Spleen (tissue), 11 donors: ENCODE measurements around the gene WNT7A. TPM values are rescaled to one million over a fixed set of nuclear protein-coding genes. Genes with fewer than 3 reads are reported as not detected.

ENCODE experiments used
- DNase-seq: peaks from one replicate; pipeline ENCODE4 v3.0.0-alpha.2; 2020
- H3K27ac ChIP-seq, 8 donors: fragments of 200-600 bp; sonication (generic) in 7 of 8; 1 replicate in 4 of 8; 2 replicates in 4 of 8; pipeline versions ENCODE4 v1.5.0 to v1.8.0; 2016 to 2021; ENCODE audit warnings: inconsistent platforms in 4 of 8, mild to moderate bottlenecking in 4 of 8, moderate library complexity in 1 of 8
- H3K27me3 ChIP-seq, 7 donors: fragments of 200-600 bp; sonication (generic) in 6 of 7; replicated peaks in 1 of 7; 1 replicate in 4 of 7; 2 replicates in 3 of 7; pipeline versions ENCODE4 v1.5.0 to v1.8.0; 2016 to 2021; ENCODE audit warnings: inconsistent platforms in 3 of 7, mild to moderate bottlenecking in 1 of 7
- H3K36me3 ChIP-seq, 6 donors: fragments of 200-600 bp; sonication (generic) in 5 of 6; 1 replicate in 4 of 6; 2 replicates in 2 of 6; pipeline versions ENCODE4 v1.5.0 to v1.8.0; 2016 to 2021; ENCODE audit warnings: inconsistent platforms in 2 of 6
- H3K4me1 ChIP-seq, 6 donors: fragments of 200-600 bp; sonication (generic) in 5 of 6; 1 replicate in 3 of 6; 2 replicates in 3 of 6; pipeline versions ENCODE4 v1.5.0 to v1.8.0; 2016 to 2021; ENCODE audit warnings: inconsistent platforms in 3 of 6
- H3K4me3 ChIP-seq, 8 donors: fragments of 200-600 bp; sonication (generic) in 7 of 8; 1 replicate in 4 of 8; 2 replicates in 4 of 8; pipeline versions ENCODE4 v1.5.0 to v1.8.0; 2016 to 2021; ENCODE audit warnings: inconsistent platforms in 4 of 8, mild to moderate bottlenecking in 4 of 8, moderate library complexity in 2 of 8
- H3K9me3 ChIP-seq, 8 donors: fragments of 200-600 bp; sonication (generic) in 7 of 8; 1 replicate in 4 of 8; 2 replicates in 4 of 8; pipeline versions ENCODE4 v1.5.0 to v1.8.0; 2016 to 2021; ENCODE audit warnings: inconsistent platforms in 4 of 8
- CTCF ChIP-seq, 11 experiments: fragments of 200-600 bp in 7 of 11; fragments of 450-650 bp in 4 of 11; sonication (generic) in 4 of 11; IDR thresholded peaks in 8 of 11; conservative IDR thresholded peaks in 3 of 11; 1 replicate in 7 of 11; 2 replicates in 4 of 11; pipeline versions ENCODE4 v1.4.0 to v1.8.0; 2016 to 2021; ENCODE audit warnings: antibody characterized with exemption in 11 of 11, inconsistent platforms in 4 of 11, mild to moderate bottlenecking in 1 of 11
- POLR2A ChIP-seq, 3 donors: fragments of 450-650 bp; IDR thresholded peaks; one replicate each; pipeline ENCODE4 v1.5.1; 2017; ENCODE audit warnings: antibody characterized with exemption in 3 of 3, mild to moderate bottlenecking in 1 of 3
- POLR2AphosphoS5 ChIP-seq, 3 donors: sonication (generic); formaldehyde crosslinking; IDR thresholded peaks; one replicate each; pipeline ENCODE4 v1.5.1; 2017; ENCODE audit warnings: antibody characterized with exemption in 3 of 3
- WGBS, 5 donors: extraction: QIAGEN DNeasy Blood & Tissue Kit in 3 of 5; methylation state at CpG; one replicate each; pipeline versions ENCODE4 v1.1.5 to v1.1.7; 2013 to 2018; 5-methylcytosine and 5-hydroxymethylcytosine counted together
- intact Hi-C: fragments of 100-400 bp; cut with DNase I; formaldehyde crosslinking; loops from one replicate; pipeline ENCODE4 v1.15.0; 2023; ENCODE audit warnings: low total_unique reads
- polyA plus RNA-seq, 3 donors: library from polyadenylated mRNA; stranded (reverse); fragments of 200-250 nt; gene quantifications; one replicate each; pipeline ENCODE4 v1.2.1, GENCODE V29; 2013
- total RNA-seq, 7 donors: library from RNA; depleted of rRNA in 3 of 7; stranded (reverse); fragments of >200 nt in 3 of 7; fragmentation: NEBNext Ultra II Directional in 4 of 7; extraction: Animal tissue kit (Norgen Biotek cat#: 25700) in 4 of 7; gene quantifications; one replicate each; pipeline versions ENCODE4 v1.1.0 to v1.2.1, GENCODE V29; 2016 to 2021
- donor health status: healthy with polysubstance abuse.
- donor health status: DM: no; HTN: no; CAD: no; lungs with moderate emphysema.
- donor health status: DM: no; HTN: no; CAD: no.
- donor health status: Bipolar disorder and iron deficiency.
- donor health status: healthy.
- donor health status: DM: no; HTN: no; CAD: no.
- donor health status: DM: yes; HTN: yes; CAD: no.

The WNT7A gene
- total and polyA plus RNA-seq, 10 donors = 0.52 to 6.3 (median 2.0) TPM

GRCh38 chr3:13869761-13870343 is 10.0 kb downstream of the WNT7A start:
- DNase-seq = peak; percentile 30
- Histone ChIP-seq H3K36me3 (peaks cover 0 to 5% (median 0%) of the 10 kb centered on the region in 6 donors), H3K27me3 (peaks cover 0 to 23% (median 0%) of the 10 kb centered on the region in 7 donors), H3K4me3 (no peak overlapping the region), H3K4me1 (peaks cover 0 to 6% (median 2%) of the 10 kb centered on the region in 6 donors), H3K9me3 (peaks cover 0 to 13% (median 10%) of the 10 kb centered on the region in 8 donors), H3K27ac (no peak overlapping the region)
- TF ChIP-seq POLR2AphosphoS5 (IDR thresholded peaks at IDR 0.05) (no peak), CTCF (IDR thresholded peaks at IDR 0.05 in 8 of 11, conservative IDR thresholded peaks at IDR 0.05 in 3 of 11) (no peak)
- 78 to 96% (median 87%) methylated on average over 4 of the region's 4 CpGs for WGBS, 5 donors
- intact Hi-C loops = no loop called here

GRCh38 chr3:13868844-13869724 is 10.8 kb downstream of the WNT7A start:
- H3K36me3 ChIP-seq = peaks cover 0 to 5% (median 0%) of the 10 kb centered on the region in 6 donors
- H3K9me3 ChIP-seq = peaks cover 0 to 13% (median 10%) of the 10 kb centered on the region in 8 donors
- intact Hi-C loops = no loop called here
- peaks cover 0 to 17% (median 0%) of the 10 kb centered on the region in 7 donors for H3K27me3 ChIP-seq
- H3K4me3 ChIP-seq = no peak overlapping the region
- 40 to 79% (median 59%) methylated on average over 2 of the region's 2 CpGs for WGBS, 5 donors
- no peak for DNase-seq
- H3K27ac ChIP-seq = no peak overlapping the region
- TF ChIP-seq POLR2AphosphoS5 (IDR thresholded peaks at IDR 0.05) (no peak), POLR2A (IDR thresholded peaks at IDR 0.05) (no peak), CTCF (IDR thresholded peaks at IDR 0.05 in 8 of 11, conservative IDR thresholded peaks at IDR 0.05 in 3 of 11) (no peak)
- H3K4me1 ChIP-seq = peaks cover 0 to 6% (median 2%) of the 10 kb centered on the region in 6 donors

GRCh38 chr3:13867732-13868131 is 12.1 kb downstream of the WNT7A start:
- TF ChIP-seq POLR2A (IDR thresholded peaks at IDR 0.05) (no peak), CTCF (IDR thresholded peaks at IDR 0.05 in 8 of 11, conservative IDR thresholded peaks at IDR 0.05 in 3 of 11) (no peak), POLR2AphosphoS5 (IDR thresholded peaks at IDR 0.05) (no peak)
- intact Hi-C loops = no loop called here

More at GRCh38 chr3:13867732-13868131, 12.1 kb downstream of the WNT7A start:
- peak; percentile 11 for DNase-seq
- Histone ChIP-seq H3K27ac (no peak overlapping the region), H3K9me3 (peaks cover 0 to 13% (median 10%) of the 10 kb centered on the region in 8 donors), H3K4me1 (peaks cover 0 to 6% (median 2%) of the 10 kb centered on the region in 6 donors), H3K36me3 (no peaks in the 10 kb centered on the region), H3K27me3 (peaks cover 0 to 23% (median 0%) of the 10 kb centered on the region in 7 donors), H3K4me3 (no peak overlapping the region)
- WGBS, 5 donors = 77 to 94% (median 88%) methylated on average over 3 of the region's 3 CpGs
